Activated naive CD4-positive, alpha-beta T cell treated with anti-CD3 and anti-CD28 coated beads for 36 hours (primary cell): Measurements from ENCODE around the gene SYNGAP1. TPM values are rescaled to one million over a fixed set of nuclear protein-coding genes. Genes with fewer than 3 reads are reported as not detected.
A peak's percentile ranks its signal among the peaks of the same experiment; 100 is the strongest.

ENCODE experiments used
- CTCF ChIA-PET: fragments of 350-600 bp; sonication (Branson Sonifier 250); formaldehyde crosslinking; loops from one replicate; lab custom pipeline; 2021; ENCODE audit warnings: antibody characterized with exemption; lab: Charles Lee
- DNase-seq: peaks from one replicate; pipeline ENCODE4 v3.0.0-alpha.2; 2020
- H3K27ac Mint-ChIP-seq: one replicate; pipeline ENCODE4 v1.8.0; 2021; ENCODE audit warnings: mild to moderate bottlenecking, mixed read lengths
- H3K27me3 Mint-ChIP-seq: one replicate; pipeline ENCODE4 v1.8.0; 2021; ENCODE audit warnings: low read depth, mixed read lengths
- H3K36me3 Mint-ChIP-seq: one replicate; pipeline ENCODE4 v1.8.0; 2021; ENCODE audit warnings: low read depth, mixed read lengths
- H3K4me1 Mint-ChIP-seq: one replicate; pipeline ENCODE4 v1.8.0; 2021; ENCODE audit warnings: low read depth, mixed read lengths
- H3K4me3 Mint-ChIP-seq: one replicate; pipeline ENCODE4 v1.8.0; 2021; ENCODE audit warnings: mild to moderate bottlenecking, moderate library complexity, mixed read lengths
- H3K9me3 Mint-ChIP-seq: one replicate; pipeline ENCODE4 v1.8.0; 2021; ENCODE audit warnings: mixed read lengths
- intact Hi-C: fragments of 100-400 bp; cut with micrococcal nuclease; formaldehyde crosslinking; loops from one replicate; pipeline ENCODE4 v1.15.1; 2023
- total RNA-seq, 2 experiments: library from RNA; stranded (reverse); gene quantifications; one replicate each; pipeline ENCODE4 v1.2.3, GENCODE V29; 2021

SYNGAP1 gene
- total RNA-seq, 2 experiments from 2014 or later, result 35.1 to 42.2 TPM

- no peak overlapping the region for H3K27ac Mint-ChIP-seq
- H3K36me3 Mint-ChIP-seq, result peaks cover 51% of the 10 kb centered on the region
- no peak overlapping the region for H3K4me3 Mint-ChIP-seq
- no peaks in the 10 kb centered on the region for H3K9me3 Mint-ChIP-seq
- intact Hi-C loops, result no loop called here
- peaks cover 8% of the 10 kb centered on the region for H3K4me1 Mint-ChIP-seq
- no peak for DNase-seq
- no peaks in the 10 kb centered on the region for H3K27me3 Mint-ChIP-seq
- CTCF ChIA-PET, result no interaction called here
Measured at GRCh38 chr6:33406126-33406525, 13.7 kb upstream of the SYNGAP1 start.

- DNase-seq, result no peak
- Mint-ChIP-seq H3K4me1 (peaks cover 16% of the 10 kb centered on the region), H3K27me3 (no peaks in the 10 kb centered on the region), H3K36me3 (peaks cover 48% of the 10 kb centered on the region), H3K27ac (no peak overlapping the region), H3K9me3 (no peaks in the 10 kb centered on the region), H3K4me3 (no peak overlapping the region)
- intact Hi-C loops, result no loop called here
- CTCF ChIA-PET, result interaction anchor here (0.7 to 0.8 kb wide), 2 partner anchors 11 to 15 kb away, joined by 3 to 6 read pairs; no protein-coding TSS in a partner anchor
Measured at GRCh38 chr6:33407132-33407718, 12.6 kb upstream of the SYNGAP1 start.

GRCh38 chr6:33410050-33410710, 9.7 kb upstream of the SYNGAP1 start:
- no peaks in the 10 kb centered on the region for H3K27me3 Mint-ChIP-seq
- peak overlapping the region; percentile 93 for H3K27ac Mint-ChIP-seq
- H3K4me3 Mint-ChIP-seq, result peak overlapping the region; percentile 87
- CTCF ChIA-PET, result interaction anchor here (1.1 to 1.2 kb wide), 2 partner anchors 16 to 20 kb away, joined by 3 read pairs; no protein-coding TSS in a partner anchor
- peaks cover 39% of the 10 kb centered on the region for H3K4me1 Mint-ChIP-seq
- intact Hi-C loops, result loop anchor here (1.0 to 5.0 kb wide), 8 partner anchors 8 to 558 kb away; partner anchors contain the start of genes CUTA, KIFC1, PSMB9 and RGL2
- no peaks in the 10 kb centered on the region for H3K9me3 Mint-ChIP-seq
- DNase-seq, result peak; percentile 98
- peaks cover 36% of the 10 kb centered on the region for H3K36me3 Mint-ChIP-seq

GRCh38 chr6:33410711-33411631, 8.9 kb upstream of the SYNGAP1 start, which contains the start of gene PHF1:
TSS of gene PHF1 (plus strand) at chr6:33411014. CDS start at chr6:33412264, 1,250 bp downstream.
- H3K27me3 Mint-ChIP-seq, result no peaks in the 10 kb centered on the region
- CTCF ChIA-PET, result interaction anchor here (1.1 to 1.2 kb wide), 2 partner anchors 15 to 20 kb away, joined by 3 read pairs; no protein-coding TSS in a partner anchor
- peak; percentile 82 for DNase-seq
- peaks cover 47% of the 10 kb centered on the region for H3K4me1 Mint-ChIP-seq
- no peaks in the 10 kb centered on the region for H3K9me3 Mint-ChIP-seq
- peaks cover 32% of the 10 kb centered on the region for H3K36me3 Mint-ChIP-seq
- peak within 1 kb of the TSS; percentile 87 for H3K4me3 Mint-ChIP-seq
- H3K27ac Mint-ChIP-seq, result peak within 1 kb of the TSS; percentile 93
- intact Hi-C loops, result loop anchor here (1.0 to 5.0 kb wide), 8 partner anchors 7 to 559 kb away; partner anchors contain the start of genes CUTA, KIFC1, PSMB9 and RGL2

- H3K9me3 Mint-ChIP-seq, result no peaks in the 10 kb centered on the region
- no peak for DNase-seq
- H3K27ac Mint-ChIP-seq, result peak overlapping the region; percentile 82
- H3K4me1 Mint-ChIP-seq, result peaks cover 53% of the 10 kb centered on the region
- H3K4me3 Mint-ChIP-seq, result peak overlapping the region; percentile 71
- H3K27me3 Mint-ChIP-seq, result no peaks in the 10 kb centered on the region
- intact Hi-C loops, result loop anchor here (2.0 to 5.0 kb wide), 3 partner anchors 113 to 559 kb away; partner anchors contain the start of genes PSMB9, RGL2, RXRB and SLC39A7
- H3K36me3 Mint-ChIP-seq, result peaks cover 31% of the 10 kb centered on the region
- CTCF ChIA-PET, result no interaction called here
Measured at GRCh38 chr6:33411632-33412005, 8.2 kb upstream of the SYNGAP1 start.

GRCh38 chr6:33412140-33413009, 7.5 kb upstream of the SYNGAP1 start:
- Mint-ChIP-seq H3K4me3 (peak overlapping the region; percentile 20), H3K27me3 (no peaks in the 10 kb centered on the region), H3K4me1 (peaks cover 60% of the 10 kb centered on the region), H3K36me3 (peaks cover 30% of the 10 kb centered on the region), H3K27ac (peak overlapping the region; percentile 77), H3K9me3 (no peaks in the 10 kb centered on the region)
- DNase-seq, result no peak
- intact Hi-C loops, result loop anchor here (5.0 kb wide), 1 partner anchor 560 kb away; the partner anchor contains the start of genes PSMB9 and TAP1
- CTCF ChIA-PET, result no interaction called here

- H3K9me3 Mint-ChIP-seq, result no peaks in the 10 kb centered on the region
- peak overlapping the region; percentile 52 for H3K27ac Mint-ChIP-seq
- H3K4me1 Mint-ChIP-seq, result peaks cover 63% of the 10 kb centered on the region
- peaks cover 29% of the 10 kb centered on the region for H3K36me3 Mint-ChIP-seq
- no peak overlapping the region for H3K4me3 Mint-ChIP-seq
- intact Hi-C loops, result loop anchor here (5.0 kb wide), 1 partner anchor 561 kb away; the partner anchor contains the start of genes PSMB9 and TAP1
- CTCF ChIA-PET, result no interaction called here
- no peak for DNase-seq
- no peaks in the 10 kb centered on the region for H3K27me3 Mint-ChIP-seq
Measured at GRCh38 chr6:33413241-33414120, 6.4 kb upstream of the SYNGAP1 start.

GRCh38 chr6:33414592-33415271, 5.1 kb upstream of the SYNGAP1 start:
- CTCF ChIA-PET, result interaction anchor here (0.6 kb wide), 1 partner anchor 12 kb away, joined by 3 read pairs; no protein-coding TSS in a partner anchor
- no peak for DNase-seq
- Mint-ChIP-seq H3K36me3 (peaks cover 26% of the 10 kb centered on the region), H3K9me3 (no peaks in the 10 kb centered on the region), H3K27me3 (no peaks in the 10 kb centered on the region), H3K27ac (peak overlapping the region; percentile 99), H3K4me1 (peaks cover 70% of the 10 kb centered on the region), H3K4me3 (no peak overlapping the region)
- intact Hi-C loops, result loop anchor here (5.0 kb wide), 3 partner anchors 562 to 823 kb away; partner anchors contain the start of genes HMGA1, PSMB8, PSMB9 and TAP1

- H3K4me1 Mint-ChIP-seq, result peaks cover 70% of the 10 kb centered on the region
- intact Hi-C loops, result loop anchor here (2.0 to 5.0 kb wide), 3 partner anchors 15 to 821 kb away; partner anchors contain the start of genes HMGA1 and PSMB8
Measured at GRCh38 chr6:33415831-33416230, 4.0 kb upstream of the SYNGAP1 start.

More at GRCh38 chr6:33415831-33416230, 4.0 kb upstream of the SYNGAP1 start:
- DNase-seq, result no peak
- peak overlapping the region; percentile 99 for H3K27ac Mint-ChIP-seq
- CTCF ChIA-PET, result interaction anchor here (1.5 to 2.0 kb wide), 2 partner anchors 10 to 13 kb away, joined by 4 to 6 read pairs; no protein-coding TSS in a partner anchor
- H3K27me3 Mint-ChIP-seq, result no peaks in the 10 kb centered on the region
- H3K36me3 Mint-ChIP-seq, result peaks cover 22% of the 10 kb centered on the region
- H3K9me3 Mint-ChIP-seq, result no peaks in the 10 kb centered on the region
- peak overlapping the region; percentile 11 for H3K4me3 Mint-ChIP-seq
